Inferior parietal cortex (tissue), 1 donor: ENCODE measurements around the gene CELA2A.
"Not testable (repeated sequence)": the region's sequence is repeated elsewhere in the genome, so short reads cannot be mapped to it uniquely, and the experiment has no call there.

Experiments
- DNase-seq: peaks from one replicate; pipeline ENCODE4 v3.0.0-alpha.2; 2016; ENCODE audit errors: extremely low spot score

CELA2A gene

DNA sequence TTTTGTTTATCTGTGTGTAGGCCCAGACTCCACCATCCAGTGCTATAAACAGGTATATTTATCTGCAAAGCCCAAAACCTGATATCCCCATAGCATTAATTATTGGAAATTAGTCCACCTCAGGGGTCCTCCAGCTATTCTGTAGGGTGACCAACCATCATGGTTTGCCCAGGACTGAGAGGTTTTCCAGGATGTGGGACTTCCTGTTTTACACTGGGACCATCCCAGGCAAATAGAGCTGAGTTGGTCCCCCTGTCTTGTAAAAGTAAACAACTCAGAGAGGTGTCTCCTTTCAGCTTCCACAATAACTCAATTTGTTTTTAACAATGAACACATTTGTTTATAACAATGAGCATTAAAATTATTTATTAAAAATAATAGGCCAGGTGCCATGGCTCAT lies 11.6 kb downstream of the CELA2A start:
- DNase-seq = no peak

DNA sequence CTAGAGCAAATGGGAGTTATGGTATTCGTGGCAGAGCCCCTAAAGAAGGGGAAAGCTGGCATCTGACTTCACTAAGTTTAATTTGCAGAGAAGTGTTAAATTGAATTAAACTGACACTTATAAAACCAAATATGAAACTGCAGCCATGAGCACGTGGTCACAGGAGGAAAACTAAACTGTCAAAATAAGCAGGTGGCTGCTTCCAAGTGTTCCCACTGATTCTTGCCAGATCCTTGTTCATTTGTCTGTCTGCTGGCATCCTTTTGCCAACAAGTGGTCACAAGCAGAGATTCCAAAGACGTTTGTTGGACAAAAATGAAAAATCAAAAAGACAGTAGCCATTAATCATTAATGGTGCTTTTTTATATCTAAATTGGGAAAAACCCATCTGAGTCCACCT lies 12.8 kb downstream of the CELA2A start:
- DNase-seq = no peak

DNA sequence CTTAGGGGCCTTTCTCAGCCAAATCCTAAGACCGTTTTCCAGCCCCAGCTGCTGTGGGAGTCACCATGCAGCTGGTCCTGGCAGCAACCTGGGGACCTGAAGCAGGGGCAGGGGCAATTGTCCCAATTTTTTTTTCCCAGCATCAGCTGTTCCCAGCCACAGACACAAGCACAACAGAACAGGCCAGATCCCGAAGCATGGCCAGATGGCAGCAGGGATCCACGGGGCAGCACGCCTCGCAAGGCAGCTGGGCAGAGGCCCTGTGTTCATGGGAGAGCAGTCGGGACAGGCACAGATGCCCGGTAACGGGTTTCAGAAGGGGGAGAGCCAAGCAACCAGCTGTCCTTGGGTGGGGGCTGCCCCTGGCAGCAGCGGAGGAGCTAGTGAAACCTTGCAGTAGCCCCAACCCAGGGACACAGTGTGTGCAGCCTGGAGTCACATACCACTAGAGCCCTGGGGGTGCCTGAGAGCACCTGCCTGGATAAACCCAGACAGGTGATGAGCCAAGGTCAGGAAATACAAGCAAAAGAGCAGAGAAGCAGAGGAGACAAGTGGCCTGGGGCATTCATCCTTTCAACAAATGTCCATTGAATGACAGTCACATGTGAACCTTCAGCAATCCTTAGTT lies 13.4 kb downstream of the CELA2A start:
- not testable (repeated sequence) for DNase-seq

DNA sequence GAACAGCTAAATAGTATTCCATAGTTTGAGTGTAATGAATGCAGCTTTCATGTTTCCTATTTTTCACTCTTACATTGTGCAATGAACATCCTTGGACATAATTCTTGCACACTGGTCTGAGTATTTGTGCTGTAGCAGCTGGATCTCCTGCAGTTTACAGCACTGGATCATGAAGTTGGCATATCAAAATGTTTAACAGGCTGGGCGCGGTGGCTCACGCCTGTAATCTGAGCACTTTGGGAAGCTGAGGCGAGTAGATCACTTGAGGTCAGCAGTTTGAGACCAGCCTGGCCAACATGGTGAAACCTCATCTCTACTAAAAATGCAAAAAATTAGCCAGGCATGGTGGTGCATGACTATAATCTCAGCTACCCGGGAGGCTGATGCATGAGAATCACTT lies 14.5 kb downstream of the CELA2A start:
- DNase-seq = not testable (repeated sequence)

DNA sequence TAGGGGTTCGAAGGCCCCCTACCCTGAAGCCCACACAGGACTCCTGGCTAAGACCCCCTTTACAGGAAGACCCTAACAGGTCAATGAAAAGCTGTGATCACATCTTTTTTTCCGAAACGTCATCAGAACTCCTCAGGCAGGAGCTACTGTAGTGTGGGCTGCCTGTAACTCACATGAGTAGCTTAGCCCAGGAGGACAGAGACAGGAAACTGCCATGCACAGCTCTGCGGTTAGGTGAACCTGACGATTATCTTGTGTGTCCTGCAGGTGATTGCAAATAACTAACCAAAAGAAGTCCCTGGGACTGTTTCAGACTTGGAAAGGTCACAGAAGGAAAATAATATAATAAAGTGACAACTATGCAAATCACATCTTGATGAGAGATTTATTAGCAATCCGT lies 15.2 kb downstream of the CELA2A start:
- DNase-seq = not testable (repeated sequence)

DNA sequence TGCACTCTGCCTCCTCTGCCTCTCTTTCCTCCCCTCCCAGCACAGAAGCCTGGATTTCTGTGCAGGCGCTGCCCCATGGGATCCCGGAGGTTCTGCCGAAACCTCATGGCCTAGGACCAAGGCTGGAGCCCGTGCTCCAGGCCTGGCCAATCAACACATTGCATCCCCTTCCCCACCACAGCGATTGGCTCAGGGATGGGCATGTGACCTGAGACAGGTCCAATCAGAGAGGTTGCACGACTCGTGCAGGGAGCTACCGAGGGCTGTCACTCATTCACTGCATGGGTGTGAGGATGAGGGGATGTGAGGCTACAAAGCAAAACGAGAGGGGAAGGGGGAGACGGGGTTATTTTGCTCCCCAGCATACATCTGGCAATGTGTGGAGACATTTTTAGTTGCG lies 16.1 kb downstream of the CELA2A start:
- no peak for DNase-seq

DNA sequence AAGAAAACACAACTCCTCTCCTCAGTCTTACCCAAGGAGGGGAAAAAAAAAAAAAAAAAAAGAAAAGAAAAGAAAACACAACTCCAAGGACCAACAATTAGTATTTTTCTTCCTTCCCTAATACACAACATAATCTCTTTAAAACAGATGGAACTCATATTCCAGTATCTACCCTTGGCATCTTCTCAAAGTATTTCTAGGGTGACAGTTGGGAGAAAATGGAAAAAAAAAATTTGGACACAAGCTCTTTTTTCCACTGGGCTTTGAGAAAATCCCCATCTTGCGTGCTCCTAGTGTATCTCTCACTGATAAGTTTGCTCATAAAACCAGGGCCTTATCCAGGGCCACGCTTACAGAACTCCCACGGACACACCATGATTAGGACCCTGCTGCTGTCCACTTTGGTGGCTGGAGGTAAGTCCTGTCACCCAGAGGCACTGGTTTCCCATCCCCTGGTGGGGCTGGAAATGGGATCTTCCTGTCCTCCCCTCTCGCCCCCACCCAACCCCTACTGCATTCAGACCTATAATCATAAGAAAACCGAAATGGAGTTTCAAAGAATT lies 19.3 kb downstream of the CELA2A start, which contains the start of gene CELA2B:
CELA2B (plus strand) TSS at position 353 of the 563 bp plus-strand sequence; CDS start at position 375, 22 bp downstream.
- DNase-seq = no peak

DNA sequence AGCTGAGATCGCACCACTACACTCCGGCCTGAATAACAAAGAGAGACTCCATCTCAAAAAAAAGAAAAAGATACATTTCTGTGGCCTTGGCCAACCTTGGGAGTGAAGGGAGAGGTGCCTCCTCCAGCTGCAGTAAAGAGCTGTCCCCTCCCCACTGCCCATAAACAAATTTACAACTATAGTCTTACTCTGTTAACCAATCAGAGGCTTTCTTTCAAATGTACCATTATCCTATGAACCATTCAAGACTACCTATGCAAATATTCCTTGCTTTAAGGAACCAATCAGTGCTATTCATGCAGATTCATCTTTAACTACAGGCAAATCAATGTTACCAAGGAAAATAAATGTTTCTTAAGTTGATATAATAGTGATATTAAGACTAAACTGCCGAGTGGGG lies 20.4 kb downstream of the CELA2A start:
- no peak for DNase-seq

DNA sequence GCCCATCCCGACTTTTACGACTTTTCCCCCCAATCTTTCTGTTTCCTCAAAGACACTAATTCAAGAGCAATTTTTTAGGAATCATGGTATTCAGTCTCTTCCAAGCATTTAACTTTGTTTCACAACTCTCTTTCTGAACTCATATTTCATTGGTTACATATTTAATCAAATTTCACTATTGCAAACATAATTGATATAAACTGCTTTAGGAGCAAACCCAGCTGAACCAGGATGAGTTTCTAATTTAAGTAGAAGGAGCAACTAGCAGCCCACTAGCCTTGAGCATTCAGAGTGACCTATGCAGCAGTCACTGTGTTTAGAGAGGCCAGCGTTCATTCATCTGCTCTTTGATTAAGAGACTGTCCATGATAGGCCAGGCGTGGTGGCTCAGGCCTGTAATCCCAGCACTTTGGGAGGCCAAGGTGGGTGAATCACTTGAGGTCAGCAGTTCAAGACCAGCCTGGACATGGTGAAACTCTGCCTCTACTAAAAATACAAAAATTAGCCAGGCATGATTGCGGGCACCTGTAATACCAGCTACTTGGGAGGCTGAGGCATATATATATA lies 21.2 kb downstream of the CELA2A start:
- no peak for DNase-seq

DNA sequence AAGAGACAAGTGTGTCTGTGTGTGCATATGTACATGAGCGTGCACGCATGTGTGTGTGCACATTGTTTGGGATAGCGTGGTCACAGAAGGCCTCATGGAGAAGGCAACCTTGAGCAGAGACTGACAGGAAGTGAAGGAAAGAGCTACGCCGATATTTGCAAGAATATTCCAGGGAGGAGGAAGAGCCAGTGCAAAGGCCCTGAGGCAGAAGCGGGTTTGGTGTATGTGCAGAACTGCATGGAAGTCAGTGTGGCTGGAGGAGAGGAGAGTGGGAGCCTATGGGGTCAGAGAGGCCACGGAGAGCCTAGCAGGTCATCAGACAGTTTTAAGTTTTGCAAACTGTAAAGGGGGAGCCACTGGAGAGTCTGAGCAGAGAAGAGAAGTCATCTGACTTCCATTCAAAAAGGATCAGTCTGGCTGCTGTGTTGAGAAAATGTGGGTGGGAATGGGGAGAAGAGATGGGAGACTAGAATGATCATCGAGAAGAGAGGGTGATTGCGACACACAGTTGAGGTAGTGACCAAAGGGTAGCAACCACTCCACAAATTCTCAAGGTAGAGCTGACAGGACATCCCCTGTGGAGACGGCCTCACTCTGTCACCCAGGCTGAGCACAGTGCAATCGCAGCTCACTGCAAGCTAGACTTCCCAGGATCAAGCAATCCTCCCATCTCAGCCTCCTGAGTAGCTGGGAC lies 23.3 kb downstream of the CELA2A start:
- no peak for DNase-seq

DNA sequence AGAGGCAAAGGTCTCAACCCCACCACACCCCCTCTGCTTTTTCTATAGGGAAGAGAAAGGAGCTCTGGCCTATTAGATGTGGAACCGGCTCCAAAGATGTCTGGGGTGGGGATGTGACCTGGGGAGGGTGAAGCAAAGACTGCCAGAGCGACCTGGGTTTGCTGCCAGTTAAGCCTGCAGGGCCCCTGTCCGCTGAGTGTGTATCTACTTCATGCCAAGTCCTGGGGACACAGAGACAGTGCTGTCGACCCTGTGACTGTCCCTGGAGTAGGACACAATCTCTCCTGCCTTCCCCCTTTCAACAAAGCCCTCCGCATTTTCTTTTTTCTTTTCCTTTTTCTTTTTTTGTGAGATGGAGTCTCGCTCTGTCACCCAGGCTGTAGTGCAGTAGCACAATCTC lies 25.9 kb downstream of the CELA2A start:
- DNase-seq = not testable (repeated sequence)

DNA sequence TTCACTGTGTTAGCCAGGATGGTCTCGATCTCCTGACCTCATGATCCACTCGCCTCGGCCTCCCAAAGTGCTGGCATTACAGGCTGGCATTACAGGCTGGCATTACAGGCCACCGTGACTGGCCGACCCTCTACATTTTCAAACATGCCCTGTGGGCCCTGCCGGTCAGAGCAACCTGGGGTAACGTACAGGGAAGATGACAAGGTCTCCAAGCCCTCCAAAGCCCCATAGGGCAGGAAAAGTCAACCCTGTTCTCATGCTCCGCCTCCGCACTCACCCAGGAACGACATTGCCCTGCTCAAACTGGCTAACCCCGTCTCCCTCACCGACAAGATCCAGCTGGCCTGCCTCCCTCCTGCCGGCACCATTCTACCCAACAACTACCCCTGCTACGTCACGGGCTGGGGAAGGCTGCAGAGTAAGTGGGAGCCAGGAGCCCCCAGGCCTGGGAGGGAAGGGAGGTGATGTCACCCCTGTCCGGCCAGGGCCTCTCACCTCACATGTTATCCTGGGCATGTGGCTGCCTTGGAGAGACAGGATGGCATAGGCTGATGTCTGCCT lies 26.5 kb downstream of the CELA2A start:
- not testable (repeated sequence) for DNase-seq

DNA sequence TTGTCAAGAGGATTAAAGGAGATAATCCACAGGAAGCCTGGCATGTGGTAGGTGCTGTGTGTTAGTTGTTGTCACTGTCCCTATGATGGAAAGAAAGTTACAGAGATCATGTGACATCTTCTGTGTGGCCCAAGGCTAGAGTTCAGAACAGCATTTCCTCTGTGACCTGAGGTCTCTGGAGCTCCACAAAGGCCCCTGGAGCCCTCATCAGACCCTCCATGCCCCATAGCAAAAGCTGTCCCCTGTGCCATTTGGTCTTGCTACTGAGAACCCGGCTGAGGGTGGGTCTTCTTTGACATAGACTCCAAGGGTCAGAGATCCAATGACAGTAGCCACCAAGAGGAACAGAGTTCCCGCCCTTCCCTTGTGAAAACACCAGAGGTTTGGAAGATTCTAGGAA lies 27.4 kb downstream of the CELA2A start:
- no peak for DNase-seq

DNA sequence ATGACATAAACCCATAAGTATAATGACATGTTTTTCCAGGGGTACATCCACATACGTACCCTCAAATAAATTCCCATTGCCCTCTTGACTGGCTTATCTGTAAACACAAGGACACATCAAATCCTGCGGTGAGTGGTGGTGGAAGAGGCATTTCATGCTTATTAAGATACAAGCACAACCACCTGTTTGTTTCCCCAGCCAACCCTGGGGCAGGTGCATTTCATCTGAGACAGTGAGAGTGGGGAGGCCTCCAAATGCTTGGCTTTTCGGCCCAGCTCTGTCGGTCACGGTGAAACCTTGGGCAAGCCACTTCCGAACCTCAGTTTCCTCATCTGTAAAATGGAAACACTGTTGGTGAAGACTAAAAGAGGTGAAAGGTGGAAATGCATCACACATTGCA lies 27.9 kb downstream of the CELA2A start:
- not testable (repeated sequence) for DNase-seq

DNA sequence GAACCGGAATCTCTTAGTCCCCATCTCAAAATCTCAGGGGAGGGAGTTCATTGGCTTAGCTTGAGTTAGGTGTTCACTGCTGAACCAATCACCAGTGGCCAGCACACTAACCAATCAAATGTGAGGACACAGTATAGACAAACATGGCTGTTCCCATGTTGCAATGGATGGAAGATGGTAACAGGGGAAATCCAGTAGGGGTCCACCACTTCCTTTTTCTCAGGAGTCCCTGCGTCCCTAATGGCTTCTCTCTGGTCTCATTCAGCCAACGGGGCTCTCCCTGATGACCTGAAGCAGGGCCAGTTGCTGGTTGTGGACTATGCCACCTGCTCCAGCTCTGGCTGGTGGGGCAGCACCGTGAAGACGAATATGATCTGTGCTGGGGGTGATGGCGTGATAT lies 29.1 kb downstream of the CELA2A start:
- no peak for DNase-seq

DNA sequence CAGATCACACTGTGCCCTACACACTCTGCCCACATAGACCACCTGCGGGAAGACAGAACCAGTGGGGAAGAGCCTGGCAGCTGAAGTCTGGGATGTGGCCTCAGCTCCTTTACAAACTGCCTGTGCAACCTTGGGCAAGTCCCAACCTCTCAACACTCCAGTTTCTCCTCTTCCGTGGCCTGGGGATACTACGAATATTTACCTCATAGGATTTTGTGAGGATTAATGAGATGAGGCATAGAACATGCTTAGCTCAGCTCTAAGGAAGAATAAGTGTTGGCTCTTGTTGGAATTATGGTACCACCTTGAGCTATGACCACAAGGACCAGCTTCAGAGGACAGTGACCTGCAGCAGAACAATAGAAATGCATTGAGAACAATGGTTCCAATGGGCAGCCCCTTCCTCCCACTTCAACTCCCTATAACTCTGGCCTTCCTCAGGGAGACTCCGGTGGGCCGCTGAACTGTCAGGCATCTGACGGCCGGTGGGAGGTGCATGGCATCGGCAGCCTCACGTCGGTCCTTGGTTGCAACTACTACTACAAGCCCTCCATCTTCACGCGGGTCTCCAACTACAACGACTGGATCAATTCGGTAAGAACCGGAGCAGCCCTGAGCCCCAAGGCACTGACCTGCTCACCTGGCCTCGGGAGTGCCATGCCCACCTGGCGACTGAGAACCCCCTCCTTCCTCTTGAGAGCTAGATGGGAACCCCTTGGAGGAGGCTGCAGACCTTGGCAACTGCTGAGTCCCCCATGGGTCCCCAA lies 30.5 kb downstream of the CELA2A start:
- not testable (repeated sequence) for DNase-seq

DNA sequence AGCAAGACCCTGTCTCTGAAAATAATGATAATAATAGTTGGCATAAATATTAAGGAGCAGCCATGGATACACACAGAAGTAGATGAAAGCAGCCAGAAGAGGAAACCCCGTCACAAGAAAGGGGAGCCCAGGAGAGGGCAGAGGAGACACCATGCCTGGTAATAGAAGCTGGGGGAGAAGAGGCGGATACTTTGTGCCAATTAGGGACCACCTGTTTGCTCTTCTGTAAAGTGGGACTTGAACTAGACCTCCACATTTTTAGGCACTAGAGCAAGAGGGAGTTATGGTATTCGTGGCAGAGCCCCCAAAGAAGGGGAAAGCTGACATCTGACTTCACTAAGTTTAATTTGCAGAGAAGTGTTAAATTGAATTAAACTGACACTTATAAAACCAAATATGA lies 31.8 kb downstream of the CELA2A start:
- DNase-seq = no peak

DNA sequence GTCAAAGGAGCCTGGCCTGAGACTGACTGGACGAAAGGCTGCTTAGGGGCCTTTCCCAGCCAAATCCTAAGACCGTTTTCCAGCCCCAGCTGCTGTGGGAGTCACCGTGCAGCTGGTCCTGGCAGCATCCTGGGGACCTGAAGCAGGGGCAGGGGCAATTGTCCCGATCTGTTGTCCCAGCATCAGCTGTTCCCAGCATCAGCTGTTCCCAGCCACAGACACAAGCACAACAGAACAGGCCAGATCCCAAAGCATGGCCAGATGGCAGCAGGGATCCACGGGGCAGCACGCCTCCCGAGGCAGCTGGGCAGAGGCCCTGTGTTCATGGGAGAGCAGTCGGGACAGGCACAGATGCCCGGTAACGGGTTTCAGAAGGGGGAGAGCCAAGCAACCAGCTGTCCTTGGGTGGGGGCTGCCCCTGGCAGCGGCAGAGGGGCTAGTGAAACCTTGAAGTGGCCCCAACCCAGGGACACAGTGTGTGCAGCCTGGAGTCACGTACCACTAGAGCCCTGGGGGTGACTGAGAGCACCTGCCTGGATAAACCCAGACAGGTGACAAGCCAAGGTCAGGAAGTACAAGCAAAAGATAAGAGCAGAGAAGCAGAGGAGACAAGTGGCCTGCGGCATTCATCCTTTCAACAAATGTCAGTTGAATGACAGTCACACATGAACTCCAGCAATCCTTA lies 32.7 kb downstream of the CELA2A start:
- no peak for DNase-seq

DNA sequence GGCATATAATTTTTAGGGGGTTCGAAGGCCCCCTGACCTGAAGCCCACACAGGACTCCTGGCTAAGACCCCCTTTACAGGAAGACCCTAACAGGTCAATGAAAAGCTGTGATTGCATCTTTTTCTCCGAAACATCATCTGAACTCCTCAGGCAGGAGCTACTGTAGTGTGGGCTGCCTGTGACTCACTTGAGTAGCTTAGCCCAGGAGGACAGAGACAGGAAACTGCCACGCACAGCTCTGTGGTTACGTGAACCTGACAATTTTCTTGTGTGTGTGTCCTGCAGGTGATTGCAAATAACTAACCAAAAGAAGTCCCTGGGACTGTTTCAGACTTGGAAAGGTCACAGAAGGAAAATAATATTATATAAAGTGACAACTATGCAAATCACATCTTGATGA lies 34.5 kb downstream of the CELA2A start:
- not testable (repeated sequence) for DNase-seq

DNA sequence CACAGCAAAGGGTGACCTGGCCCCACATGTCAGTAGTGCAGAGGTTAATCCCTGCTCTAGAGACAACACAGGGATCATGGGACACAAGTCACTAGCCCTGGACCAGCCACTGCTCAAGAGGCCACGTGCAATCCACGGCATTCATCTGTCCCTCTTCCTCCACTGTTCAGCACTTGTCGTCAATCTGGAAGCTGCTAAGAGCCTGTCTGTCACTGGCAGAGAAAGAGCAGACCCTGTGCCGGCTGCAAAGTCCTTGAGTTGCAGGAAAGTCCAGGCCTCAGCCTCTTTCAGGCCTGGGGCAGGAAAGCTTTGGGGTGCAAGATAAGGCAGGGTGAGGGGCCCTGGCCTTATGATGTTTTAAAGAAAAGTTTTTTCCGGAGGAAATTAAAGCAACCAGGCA lies 36.1 kb downstream of the CELA2A start:
- DNase-seq = no peak

DNA sequence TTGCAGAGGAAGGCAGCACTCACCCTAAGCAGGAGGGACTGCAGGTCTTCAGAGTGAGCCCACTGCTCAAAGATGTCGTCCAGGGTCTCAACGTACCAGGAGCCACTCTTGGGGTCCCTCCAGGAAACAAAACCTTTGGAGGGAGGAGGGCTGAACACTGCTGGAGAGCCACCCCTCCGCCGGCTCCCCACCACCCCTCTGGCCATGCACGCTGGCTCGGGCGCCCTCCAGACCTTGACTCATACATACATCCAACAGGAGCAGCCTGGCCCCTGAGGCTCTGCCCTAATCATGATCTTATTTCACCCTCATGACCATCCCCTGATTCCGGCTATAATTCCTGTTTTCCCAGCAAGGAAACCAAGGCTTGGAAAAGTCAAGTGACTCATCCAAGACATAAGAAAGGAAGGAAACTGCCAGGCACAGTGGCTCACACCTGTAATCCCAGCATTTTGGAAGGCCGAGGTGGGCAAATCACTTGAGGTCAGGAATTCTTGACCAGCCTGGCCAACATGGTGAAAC lies 37.4 kb downstream of the CELA2A start:
- no peak for DNase-seq
